SKM-1 (cell line): Measurements from ENCODE around the gene PCSK4.
"Not testable (repeated sequence)": the region's sequence is repeated elsewhere in the genome, so short reads cannot be mapped to it uniquely, and the experiment has no call there.

Experiments
- DNase-seq: peaks from one replicate; lab custom pipeline; 2025; ENCODE audit not compliant: unreplicated experiment; lab: John Stamatoyannopoulos, UW

The PCSK4 gene

GRCh38 chr19:1487576-1488281 lies 2.4 kb downstream of the PCSK4 start:
- no peak for DNase-seq

GRCh38 chr19:1486720-1487575 lies 3.2 kb downstream of the PCSK4 start:
- DNase-seq, result no peak

DNA sequence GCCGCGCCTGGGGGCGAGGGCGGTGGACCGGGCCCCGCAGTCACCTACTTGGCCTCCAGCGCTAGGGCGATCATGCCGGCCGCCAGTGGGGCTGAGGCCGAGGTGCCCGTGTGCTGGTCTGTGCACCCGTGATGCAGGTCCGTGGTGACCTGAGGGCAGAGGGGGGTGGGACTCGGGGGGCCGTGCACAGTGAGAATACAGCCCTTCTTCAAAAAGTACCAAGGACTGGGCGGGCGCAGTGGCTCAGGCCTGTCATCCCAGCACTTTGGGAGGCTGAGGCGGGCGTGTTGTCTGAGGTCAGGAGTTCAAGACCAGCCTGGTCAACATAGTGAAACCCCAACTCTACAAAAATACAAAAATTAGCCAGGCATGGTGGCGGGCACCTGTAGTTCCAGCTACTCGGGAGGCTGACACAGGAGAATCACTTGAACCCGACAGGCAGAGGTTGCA lies 6.1 kb downstream of the PCSK4 start:
- DNase-seq, result no peak

GRCh38 chr19:1483131-1483978 lies 6.8 kb downstream of the PCSK4 start:
- no peak for DNase-seq

GRCh38 chr19:1482361-1483130 lies 7.6 kb downstream of the PCSK4 start:
- no peak for DNase-seq

DNA sequence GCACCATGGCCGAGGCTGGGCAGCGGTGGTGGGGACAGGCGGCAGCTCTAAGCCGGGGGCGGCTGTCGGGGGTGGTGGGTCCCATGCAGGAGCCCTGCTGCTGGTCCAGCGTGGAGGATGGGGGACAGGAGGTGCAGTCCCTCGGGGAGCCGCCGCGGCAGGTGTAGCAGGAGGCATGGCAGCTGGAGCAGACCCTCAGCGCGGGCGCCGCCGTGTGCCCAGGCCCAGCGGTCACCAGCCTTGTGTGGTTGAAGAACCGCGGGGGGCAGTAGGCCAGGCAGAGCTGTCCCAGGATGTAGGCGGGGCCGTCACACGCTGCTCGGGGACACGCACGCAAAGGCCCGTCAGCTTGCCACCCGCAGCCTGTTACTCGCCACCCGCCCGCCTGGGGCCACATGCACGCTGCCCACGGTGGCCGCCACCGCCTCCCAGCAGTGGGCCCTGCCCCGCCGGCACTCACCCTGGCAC lies 8.2 kb downstream of the PCSK4 start:
- no peak for DNase-seq

GRCh38 chr19:1481224-1481892 lies 8.8 kb downstream of the PCSK4 start:
- DNase-seq, result no peak

DNA sequence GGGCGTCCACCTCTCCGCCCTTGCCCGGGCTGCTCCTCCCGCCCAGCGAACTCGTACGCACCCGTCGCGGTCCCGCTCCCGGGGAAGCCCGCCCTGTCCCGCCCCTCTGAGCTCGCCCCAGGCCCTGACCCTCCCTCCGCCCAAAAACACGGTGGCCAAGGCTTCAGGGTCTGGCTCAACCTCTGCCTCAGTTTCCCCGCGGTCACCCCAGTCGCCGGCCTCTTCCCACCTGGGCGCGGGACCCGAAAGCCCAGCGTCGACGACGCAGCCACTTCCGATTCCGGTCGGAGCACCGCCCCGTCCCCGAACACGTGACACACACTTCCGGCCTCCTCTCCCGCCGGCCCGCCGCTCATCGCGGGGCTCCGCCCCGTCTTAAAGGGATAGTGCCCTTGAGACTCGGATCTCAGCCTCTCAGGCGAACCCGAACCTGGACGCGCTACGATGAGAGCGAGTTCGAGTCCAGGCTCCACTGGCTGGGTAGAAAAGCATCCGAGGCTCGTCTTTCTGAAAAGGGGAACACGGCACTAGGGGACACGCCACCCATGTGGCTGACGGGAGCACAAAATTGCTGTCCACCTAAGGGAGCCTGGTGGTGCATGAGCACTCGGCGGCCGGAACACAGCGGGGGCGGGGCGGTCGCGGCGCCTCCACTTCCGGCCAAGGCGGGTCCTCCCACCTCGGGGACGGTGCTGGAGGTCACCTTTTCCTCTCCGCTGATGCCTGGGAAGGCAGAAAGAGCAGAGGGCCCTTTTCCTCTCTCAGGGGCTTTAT lies 11.0 kb downstream of the PCSK4 start, which contains the start of gene C19orf25:
Gene C19orf25, minus strand, starts transcription at position 282 of the 774 bp plus-strand sequence. CDS start 312 bp downstream, outside the sequence.
- DNase-seq, result peak; percentile 87

DNA sequence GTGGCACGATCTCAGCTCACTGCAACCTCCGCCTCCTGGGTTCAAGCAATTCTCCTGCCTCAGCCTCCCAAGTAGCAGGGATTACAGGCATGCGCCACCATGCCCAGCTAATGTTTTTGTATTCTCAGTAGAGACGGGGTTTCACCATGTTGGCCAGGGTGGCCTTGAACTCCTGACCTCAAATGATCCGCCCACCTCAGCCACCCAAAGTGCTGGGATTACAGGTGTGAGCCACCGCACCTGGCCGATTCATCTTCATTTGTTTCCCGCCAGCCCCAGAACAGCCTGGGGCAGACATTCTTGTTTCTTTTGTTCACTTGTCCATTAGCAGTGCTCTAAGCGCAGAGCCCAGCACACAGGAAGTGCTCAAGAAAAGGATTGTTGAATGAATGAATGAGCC lies 13.1 kb downstream of the PCSK4 start:
- not testable (repeated sequence) for DNase-seq

DNA sequence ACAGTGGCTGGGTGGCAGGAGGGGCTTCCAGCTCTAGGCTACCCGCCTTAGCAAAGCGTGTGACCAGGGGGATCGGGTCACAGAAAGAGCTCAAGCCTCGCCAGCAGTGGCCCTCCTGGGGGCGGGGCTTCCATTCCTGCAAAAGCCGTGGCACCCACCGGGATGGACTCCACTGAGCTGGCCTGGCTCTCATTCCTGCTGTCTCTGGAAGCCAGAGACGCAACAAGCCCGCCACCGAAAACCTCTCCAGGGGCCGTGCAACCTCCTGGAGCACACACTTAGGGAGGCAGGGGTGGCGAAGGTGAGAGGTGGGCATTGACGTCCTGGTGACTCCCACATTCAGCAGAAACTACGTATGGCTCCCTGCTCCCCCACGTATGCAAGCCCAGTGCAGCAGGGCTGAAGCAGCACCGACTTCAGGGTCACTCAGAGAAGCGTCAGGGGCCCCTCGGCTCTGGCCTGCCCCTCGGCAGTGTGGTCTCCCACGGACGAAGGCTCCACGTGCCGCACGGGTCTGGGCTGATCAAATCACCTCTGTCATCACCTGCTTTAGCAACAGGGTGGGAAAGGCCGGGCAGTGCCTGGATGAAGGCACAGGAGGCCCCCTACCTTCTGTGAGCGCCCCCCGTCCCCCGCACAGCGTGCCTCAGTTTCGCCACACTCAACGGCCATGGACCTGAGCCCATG lies 14.3 kb downstream of the PCSK4 start:
- DNase-seq, result no peak

DNA sequence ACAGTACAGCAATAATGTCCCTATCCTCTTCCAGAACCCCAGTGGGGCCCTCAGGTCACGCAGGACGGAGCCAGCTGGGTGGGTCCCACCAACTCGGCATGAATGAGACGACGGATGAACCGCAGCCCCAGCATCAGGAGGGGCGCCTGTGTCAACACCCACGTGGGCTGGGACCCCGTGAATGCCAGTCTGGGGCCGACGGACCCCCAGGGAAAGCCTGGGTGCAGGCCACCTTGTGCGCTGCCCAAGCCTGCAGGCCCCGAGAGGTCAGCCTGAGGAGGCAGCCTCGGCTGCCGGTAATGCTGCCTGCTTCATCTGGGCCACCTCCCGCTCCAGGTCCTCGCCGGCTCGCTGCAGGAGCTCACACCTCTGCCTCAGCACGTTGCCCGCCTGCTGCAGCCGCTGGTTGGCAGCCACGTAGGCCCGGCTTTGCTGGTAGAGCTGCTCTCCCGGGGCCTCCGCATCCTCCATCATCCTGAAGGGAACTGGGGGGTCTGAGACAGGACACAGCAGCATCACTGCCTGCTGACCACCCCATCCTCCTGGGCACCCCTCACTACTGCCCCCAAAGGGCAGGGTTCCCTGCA lies 15.3 kb downstream of the PCSK4 start:
- DNase-seq, result no peak

DNA sequence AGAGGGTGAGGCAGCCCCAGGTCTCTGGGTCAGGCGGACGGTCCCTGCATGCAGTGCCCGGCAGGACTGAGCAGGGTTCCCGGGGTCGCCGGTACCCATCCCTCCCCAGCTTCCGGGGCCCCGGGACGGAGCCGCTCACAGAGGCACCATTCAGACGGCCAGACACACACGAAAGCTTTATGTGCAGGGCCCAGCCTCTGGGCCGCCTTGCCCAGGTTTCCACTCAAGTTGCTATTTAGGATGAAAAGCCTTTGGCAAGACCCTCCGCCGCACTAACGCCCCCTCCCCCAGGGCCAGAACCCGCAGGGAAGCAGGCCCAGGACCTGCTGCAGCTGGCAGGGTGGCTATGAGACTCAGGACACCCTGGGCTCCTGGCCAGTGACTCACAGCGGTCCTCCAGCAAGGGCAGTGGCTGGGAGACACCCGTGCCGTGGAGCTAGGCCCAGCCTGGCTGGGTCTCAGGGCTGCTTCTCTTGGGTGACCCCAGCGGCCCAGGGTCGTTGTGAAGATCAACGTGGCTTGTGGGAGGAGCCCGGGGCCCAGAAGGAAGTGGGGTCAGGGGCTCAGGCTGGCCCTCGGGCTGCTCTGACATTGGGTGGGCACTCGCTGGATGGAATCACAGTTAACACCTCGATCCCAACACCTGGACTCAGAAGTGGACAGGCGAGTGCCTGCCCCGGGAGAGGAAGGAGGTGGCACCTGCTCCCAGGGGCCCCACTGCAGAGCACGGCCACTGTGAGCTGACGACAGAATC lies 16.0 kb downstream of the PCSK4 start:
- DNase-seq, result no peak

- no peak for DNase-seq
Observed at GRCh38 chr19:1473085-1473851, 16.9 kb downstream of the PCSK4 start.

DNA sequence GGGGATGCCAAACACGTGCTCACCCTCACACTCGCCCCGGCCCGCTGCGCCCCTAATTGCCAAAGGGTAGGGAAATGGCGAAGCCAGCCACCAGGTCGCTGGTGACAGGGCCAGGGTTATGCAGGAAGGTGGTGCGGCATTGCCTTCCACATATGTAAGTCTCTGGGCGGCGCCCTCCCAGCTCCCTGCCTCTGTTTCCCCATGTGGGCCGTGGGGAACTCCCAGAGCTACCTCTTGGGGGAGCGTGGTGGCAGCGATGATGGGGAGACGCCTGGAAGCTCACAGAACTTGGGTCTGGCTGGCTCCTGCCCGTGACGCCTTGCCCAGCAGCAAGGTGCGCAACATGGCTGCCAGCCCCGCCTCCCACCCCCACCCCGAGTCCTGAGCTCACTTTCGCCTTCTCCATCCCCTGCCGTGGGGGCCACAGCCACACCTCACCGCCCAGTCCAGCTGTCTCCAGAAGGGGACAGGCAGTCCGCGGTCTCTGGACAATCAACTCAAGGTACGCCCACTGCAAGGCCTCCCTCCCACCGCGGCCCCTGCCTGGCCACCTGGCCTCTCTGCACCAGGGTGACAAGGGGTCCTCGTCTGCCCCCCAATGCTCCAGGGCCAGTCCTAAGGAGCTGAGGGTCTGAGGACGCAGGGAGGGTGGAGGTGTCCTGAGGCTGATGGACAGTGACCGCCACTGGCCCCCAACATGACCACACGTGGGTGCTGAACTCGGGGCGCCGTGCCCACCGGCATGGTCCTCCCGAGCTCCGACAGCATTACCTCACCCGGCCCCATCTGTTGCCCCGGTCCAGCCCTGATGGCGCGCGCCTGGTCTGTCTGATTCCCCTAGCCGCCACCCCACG lies 17.7 kb downstream of the PCSK4 start:
- DNase-seq, result no peak

DNA sequence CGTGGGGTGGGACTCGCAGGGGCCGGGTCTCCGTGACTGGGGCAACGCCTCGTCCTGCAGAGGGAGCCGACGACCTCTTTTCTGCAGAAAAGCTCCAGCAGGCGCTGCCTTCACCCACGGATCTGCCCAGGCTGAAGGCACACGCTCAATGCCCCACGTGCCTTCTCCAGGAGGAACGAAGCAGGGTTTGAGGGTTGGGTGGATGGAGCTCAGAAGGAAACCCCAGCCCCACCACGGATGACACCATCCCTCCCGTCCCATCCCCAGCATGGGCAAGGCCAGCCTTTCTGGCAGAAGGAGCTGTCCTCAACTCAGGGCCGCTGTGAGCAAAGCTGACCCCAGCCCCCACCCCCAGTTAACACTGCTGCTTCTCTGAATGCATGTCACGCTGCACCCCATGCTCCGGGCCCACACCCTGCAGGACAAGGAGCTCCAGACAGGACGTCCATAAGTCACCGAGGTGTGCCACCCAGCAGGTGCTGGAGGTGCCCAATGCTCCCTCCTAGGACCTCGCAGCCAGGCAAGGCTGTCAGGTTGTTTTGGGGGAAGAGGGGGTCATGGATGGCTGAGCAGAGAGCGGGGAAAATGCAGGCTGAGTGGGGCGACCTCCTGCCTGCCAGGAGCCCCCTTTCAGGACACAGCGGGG lies 18.5 kb downstream of the PCSK4 start:
- no peak for DNase-seq
